T-helper 22 cell (primary cell): ENCODE data around the gene SFMBT2.
A peak's percentile ranks its signal among the peaks of the same experiment; 100 is the strongest.
"Not testable (repeated sequence)": the region's sequence is repeated elsewhere in the genome, so short reads cannot be mapped to it uniquely, and the experiment has no call there.

ENCODE experiments used
- DNase-seq: peaks from one replicate; pipeline ENCODE4 v3.0.0-alpha.2; 2020; ENCODE audit warnings: low read depth

The SFMBT2 gene

GRCh38 chr10:7225133-7225532 lies 185.7 kb downstream of the SFMBT2 start:
- no peak for DNase-seq

- no peak for DNase-seq
Measured at GRCh38 chr10:7218968-7219367, 191.9 kb downstream of the SFMBT2 start.

GRCh38 chr10:7212696-7213095 lies 198.1 kb downstream of the SFMBT2 start:
- not testable (repeated sequence) for DNase-seq

GRCh38 chr10:7211857-7212577 lies 198.8 kb downstream of the SFMBT2 start:
- no peak for DNase-seq

- DNase-seq: no peak
Measured at GRCh38 chr10:7210516-7210915, 200.3 kb downstream of the SFMBT2 start.

- DNase-seq: no peak
Measured at GRCh38 chr10:7209458-7209857, 201.4 kb downstream of the SFMBT2 start.

GRCh38 chr10:7206412-7207100 lies 204.3 kb downstream of the SFMBT2 start:
- no peak for DNase-seq

GRCh38 chr10:7205656-7206055 lies 205.2 kb downstream of the SFMBT2 start:
- no peak for DNase-seq

GRCh38 chr10:7202793-7203355 lies 208.0 kb downstream of the SFMBT2 start:
- no peak for DNase-seq

- no peak for DNase-seq
Measured at GRCh38 chr10:7199152-7199760, 211.6 kb downstream of the SFMBT2 start.

GRCh38 chr10:7196284-7196683 lies 214.6 kb downstream of the SFMBT2 start:
- no peak for DNase-seq

- no peak for DNase-seq
Measured at GRCh38 chr10:7195118-7195517, 215.7 kb downstream of the SFMBT2 start.

- no peak for DNase-seq
Measured at GRCh38 chr10:7194571-7194970, 216.3 kb downstream of the SFMBT2 start.

- no peak for DNase-seq
Measured at GRCh38 chr10:7193369-7193768, 217.5 kb downstream of the SFMBT2 start.

GRCh38 chr10:7192831-7193361 lies 217.9 kb downstream of the SFMBT2 start:
- DNase-seq: peak; percentile 42

GRCh38 chr10:7192061-7192460 lies 218.8 kb downstream of the SFMBT2 start:
- no peak for DNase-seq

- not testable (repeated sequence) for DNase-seq
Measured at GRCh38 chr10:7190772-7191171, 220.1 kb downstream of the SFMBT2 start.

- DNase-seq: no peak
Measured at GRCh38 chr10:7189909-7190308, 220.9 kb downstream of the SFMBT2 start.

GRCh38 chr10:7188456-7189050 lies 222.3 kb downstream of the SFMBT2 start:
- DNase-seq: no peak

- DNase-seq: no peak
Measured at GRCh38 chr10:7186387-7187018, 224.3 kb downstream of the SFMBT2 start.

- DNase-seq: no peak
Measured at GRCh38 chr10:7185367-7185690, 225.5 kb downstream of the SFMBT2 start.
